ENCODE data around the gene LCN2. TPM values are rescaled to one million over a fixed set of nuclear protein-coding genes. Genes with fewer than 3 reads are reported as not detected.
"Not testable (repeated sequence)": the region's sequence is repeated elsewhere in the genome, so short reads cannot be mapped to it uniquely, and the experiment has no call there.

Gene LCN2
- total RNA-seq, 2 experiments from 2014 or later: not detected

DNA sequence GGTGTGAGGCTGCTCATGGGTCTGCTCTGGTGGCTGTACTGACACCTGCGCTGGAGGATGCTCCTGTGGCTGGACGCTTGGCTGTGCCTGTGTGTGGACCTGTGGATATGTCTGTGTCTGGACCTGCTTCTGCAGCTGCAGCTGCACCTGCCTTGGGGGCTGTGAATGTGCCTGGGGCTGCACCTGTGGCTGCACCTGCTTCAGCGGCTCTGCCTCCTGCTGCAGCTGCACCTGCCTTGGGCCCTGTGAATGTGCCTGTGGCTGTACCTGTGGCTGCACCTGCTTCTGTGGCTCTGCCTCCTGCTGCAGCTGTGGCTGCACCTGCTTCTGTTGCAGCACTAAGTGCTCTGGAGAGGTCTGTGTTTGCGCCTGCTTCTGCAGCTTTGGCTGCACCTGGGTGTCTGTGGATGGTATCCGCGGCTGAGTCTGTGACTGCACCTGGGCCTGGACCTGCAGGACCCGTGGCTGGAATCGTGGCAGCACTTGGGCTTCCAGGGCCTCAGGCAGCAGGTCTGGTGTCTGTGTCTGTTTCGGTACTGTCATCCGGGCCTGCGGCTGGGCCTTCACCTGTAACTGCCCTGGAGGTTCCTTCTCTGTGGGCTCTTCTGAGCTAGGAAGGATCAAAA, 29.7 kb downstream of the LCN2 start:
- CTCF ChIA-PET: no interaction called here
- peaks cover 6% of the 10 kb centered on the region for H3K9me3 Mint-ChIP-seq
- no peaks in the 10 kb centered on the region for H3K27me3 Mint-ChIP-seq
- H3K27ac Mint-ChIP-seq: peak overlapping the region; percentile 13
- POLR2A ChIA-PET: no interaction called here
- no peaks in the 10 kb centered on the region for H3K4me1 Mint-ChIP-seq
- no peak for DNase-seq
- no peak overlapping the region for H3K4me3 Mint-ChIP-seq
- peaks cover 50% of the 10 kb centered on the region for H3K36me3 Mint-ChIP-seq (ENCODE audit: low read depth)

DNA sequence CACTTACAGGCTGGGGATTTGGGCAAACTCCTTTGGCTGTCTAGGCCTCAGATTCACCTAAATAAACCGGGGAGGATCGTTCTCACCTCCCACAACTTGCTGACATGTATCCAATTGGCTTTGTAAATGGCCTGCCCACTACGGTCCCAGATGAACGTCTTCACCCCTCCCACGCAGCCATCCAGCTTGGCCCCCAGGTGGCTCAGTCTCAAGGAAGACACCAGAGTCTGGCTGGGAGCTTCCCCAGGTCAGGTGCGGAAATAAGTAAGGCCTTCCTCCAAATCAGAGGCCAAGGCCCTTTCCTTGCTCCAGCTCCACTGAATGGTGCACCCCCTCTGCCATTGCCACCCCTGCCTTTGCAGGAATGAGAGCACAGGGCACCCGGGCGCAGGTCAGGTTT, 30.7 kb downstream of the LCN2 start:
- Mint-ChIP-seq H3K9me3 (peaks cover 6% of the 10 kb centered on the region), H3K27me3 (no peaks in the 10 kb centered on the region), H3K36me3 (ENCODE audit: low read depth) (peaks cover 52% of the 10 kb centered on the region), H3K4me1 (no peaks in the 10 kb centered on the region), H3K27ac (no peak overlapping the region), H3K4me3 (no peak overlapping the region)
- ChIA-PET CTCF (no interaction called here), POLR2A (no interaction called here)
- no peak for DNase-seq

DNA sequence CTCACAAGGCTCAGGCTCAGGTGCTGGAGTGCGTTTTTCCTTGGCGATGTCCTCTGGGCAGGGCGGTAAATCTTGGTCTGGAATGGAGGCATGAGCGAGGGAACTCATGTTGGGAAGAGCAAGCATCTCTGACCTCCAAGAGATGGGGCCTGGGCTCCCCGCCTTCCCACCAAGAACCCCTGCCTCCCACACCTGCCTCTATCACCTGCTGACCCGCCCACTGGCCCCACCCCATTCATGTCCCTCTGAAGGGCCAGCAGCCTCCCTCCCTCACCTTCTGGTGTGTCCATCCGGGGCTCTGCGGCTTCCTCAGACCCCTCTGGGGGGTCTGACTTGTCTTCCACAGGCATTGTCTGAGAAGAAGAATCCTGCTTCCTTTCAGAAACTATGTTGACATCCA, 31.2 kb downstream of the LCN2 start:
- H3K36me3 Mint-ChIP-seq (ENCODE audit: low read depth): peaks cover 52% of the 10 kb centered on the region
- no peak overlapping the region for H3K27ac Mint-ChIP-seq
- H3K27me3 Mint-ChIP-seq: no peaks in the 10 kb centered on the region
- H3K9me3 Mint-ChIP-seq: peaks cover 6% of the 10 kb centered on the region
- H3K4me3 Mint-ChIP-seq: no peak overlapping the region
- CTCF ChIA-PET: no interaction called here
- H3K4me1 Mint-ChIP-seq: no peaks in the 10 kb centered on the region
- POLR2A ChIA-PET: no interaction called here
- no peak for DNase-seq

DNA sequence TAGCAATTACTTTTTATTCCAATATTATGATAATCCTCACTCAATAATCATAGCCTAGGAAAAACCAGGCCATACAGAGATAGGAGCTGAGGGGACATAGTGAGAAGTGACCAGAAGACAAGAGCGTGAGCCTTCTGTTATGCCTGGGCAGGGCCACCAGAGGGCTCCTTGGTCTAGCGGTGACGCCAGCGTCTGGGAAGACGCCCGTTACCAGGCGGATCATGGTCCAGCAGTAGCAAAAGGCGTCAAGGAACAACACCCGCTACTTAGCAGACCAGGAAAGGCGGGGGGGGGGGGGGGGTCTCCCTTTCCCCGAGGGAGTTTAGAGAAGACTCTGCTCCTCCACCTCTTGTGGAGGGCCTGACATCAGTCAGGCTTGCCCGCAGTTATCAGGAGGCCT, 32.2 kb downstream of the LCN2 start:
- DNase-seq, CTCF ChIA-PET, POLR2A ChIA-PET, H3K4me3 Mint-ChIP-seq, H3K9me3 Mint-ChIP-seq, H3K27me3 Mint-ChIP-seq, H3K4me1 Mint-ChIP-seq, H3K27ac Mint-ChIP-seq: not testable (repeated sequence)
- H3K36me3 Mint-ChIP-seq (ENCODE audit: low read depth): peaks cover 57% of the 10 kb centered on the region

DNA sequence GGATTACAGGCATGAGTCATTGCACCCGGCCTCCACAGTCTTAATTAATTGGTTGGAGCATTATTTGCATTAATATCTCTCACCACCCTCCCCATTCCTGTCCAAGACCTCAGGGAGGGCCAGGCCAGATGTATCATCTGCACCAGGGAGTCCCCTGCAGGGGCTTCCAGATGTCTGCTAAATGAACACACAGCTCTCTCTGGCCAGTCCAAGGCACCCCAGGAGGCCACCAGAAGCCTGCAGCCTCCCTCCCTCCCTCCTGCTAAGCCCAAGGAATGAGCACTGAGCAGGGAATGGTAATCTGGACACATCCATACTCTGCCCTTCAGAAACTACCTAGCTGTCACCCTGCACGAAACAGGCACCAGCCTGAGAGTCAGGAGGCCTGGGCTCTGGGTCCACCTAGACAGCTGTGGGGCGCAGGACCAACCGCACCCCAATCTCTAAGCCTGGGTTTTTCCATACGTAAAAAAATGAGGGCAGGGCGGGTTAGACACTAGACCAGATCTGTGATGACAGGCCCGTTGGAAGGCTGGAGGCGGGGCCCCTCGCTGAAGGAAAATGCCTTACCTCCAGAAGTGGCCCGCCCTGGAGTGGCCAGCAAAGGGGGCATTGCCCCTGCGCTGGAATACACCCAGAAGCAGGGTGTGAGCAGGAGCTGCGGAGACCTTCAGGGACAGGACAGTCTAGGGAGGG, 33.8 kb downstream of the LCN2 start:
- ChIA-PET CTCF (interaction anchor here (1.2 to 1.3 kb wide), 2 partner anchors 9 to 18 kb away, joined by 3 read pairs; no protein-coding TSS in a partner anchor), POLR2A (no interaction called here)
- Mint-ChIP-seq H3K36me3 (ENCODE audit: low read depth) (peaks cover 57% of the 10 kb centered on the region), H3K27ac (no peak overlapping the region), H3K4me3 (no peak overlapping the region), H3K27me3 (no peaks in the 10 kb centered on the region), H3K4me1 (peaks cover 2% of the 10 kb centered on the region), H3K9me3 (peaks cover 6% of the 10 kb centered on the region)
- no peak for DNase-seq

DNA sequence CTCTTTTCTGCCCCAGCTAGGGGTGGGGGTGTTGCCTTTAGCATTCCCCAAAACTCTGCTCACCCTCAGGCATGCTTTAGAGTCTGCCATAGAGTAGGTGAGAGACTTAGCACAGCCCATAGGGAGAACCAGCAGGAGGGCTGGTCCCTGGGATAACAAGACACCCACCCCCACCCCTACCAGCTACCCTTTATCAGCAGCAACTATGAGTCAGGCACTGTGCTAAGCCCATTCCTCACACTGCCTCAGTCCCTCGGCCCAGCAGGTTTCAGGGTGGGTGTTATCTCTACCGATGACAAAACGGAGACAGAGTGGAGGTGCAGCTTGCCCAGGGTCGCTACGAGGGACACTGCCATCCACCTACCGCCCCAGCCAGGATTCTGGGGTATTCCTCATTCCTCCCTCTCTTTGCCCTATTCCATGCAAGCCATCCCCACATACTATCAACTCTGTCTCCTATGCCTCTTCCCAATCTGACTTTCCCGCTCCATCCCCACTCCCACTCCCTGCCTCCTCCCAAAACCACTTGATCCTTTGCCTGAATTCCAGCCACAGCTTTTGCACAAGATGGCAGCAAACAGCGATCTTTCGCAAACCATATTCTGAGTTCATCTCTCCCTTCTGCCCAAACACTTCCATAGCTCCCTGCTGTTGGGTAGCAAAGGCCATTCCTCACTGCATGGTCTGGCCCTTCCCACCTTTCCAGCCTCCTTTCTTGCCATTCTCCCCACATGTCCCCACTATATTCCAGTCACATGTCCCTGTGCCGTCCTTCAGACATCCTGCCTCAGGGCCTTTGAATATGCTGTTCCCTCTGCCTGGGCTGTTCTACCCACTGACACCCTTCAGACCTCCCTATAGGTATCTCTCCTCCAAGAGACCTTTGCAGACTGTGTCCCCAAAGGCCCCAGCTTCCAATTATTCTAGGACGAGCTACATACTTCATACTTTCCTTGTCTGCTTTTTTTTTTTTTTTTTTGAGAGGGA, 37.0 kb downstream of the LCN2 start:
- Mint-ChIP-seq H3K27me3 (no peaks in the 10 kb centered on the region), H3K27ac (no peak overlapping the region), H3K4me1 (peaks cover 23% of the 10 kb centered on the region), H3K9me3 (no peaks in the 10 kb centered on the region), H3K36me3 (ENCODE audit: low read depth) (peaks cover 43% of the 10 kb centered on the region), H3K4me3 (no peak overlapping the region)
- ChIA-PET POLR2A (no interaction called here), CTCF (interaction anchor here (1.0 kb wide), 1 partner anchor 18 kb away, joined by 3 read pairs; no protein-coding TSS in a partner anchor)
- DNase-seq: no peak

DNA sequence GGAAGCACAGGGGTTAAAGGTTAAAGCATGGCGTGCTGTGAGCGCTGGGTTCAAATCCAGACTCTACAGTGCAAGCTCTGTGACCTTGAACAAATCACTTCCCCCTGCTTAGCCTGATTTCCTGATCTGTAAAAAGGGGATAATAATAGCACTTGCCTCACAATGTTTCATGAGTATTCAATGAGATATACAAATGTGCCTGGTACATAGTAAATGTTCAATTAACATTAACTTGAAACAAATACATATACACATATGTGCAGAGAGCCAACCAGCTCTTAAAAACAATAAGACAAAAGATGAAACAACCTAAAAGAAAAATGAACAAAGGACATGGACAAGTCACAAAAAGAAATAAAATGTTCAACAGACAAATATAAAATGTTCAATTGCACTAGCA, 38.1 kb downstream of the LCN2 start:
- CTCF ChIA-PET: no interaction called here
- Mint-ChIP-seq H3K27ac (no peak overlapping the region), H3K27me3 (no peaks in the 10 kb centered on the region), H3K4me1 (peaks cover 28% of the 10 kb centered on the region), H3K36me3 (ENCODE audit: low read depth) (peaks cover 36% of the 10 kb centered on the region), H3K4me3 (no peak overlapping the region), H3K9me3 (no peaks in the 10 kb centered on the region)
- DNase-seq: no peak
- POLR2A ChIA-PET: no interaction called here

DNA sequence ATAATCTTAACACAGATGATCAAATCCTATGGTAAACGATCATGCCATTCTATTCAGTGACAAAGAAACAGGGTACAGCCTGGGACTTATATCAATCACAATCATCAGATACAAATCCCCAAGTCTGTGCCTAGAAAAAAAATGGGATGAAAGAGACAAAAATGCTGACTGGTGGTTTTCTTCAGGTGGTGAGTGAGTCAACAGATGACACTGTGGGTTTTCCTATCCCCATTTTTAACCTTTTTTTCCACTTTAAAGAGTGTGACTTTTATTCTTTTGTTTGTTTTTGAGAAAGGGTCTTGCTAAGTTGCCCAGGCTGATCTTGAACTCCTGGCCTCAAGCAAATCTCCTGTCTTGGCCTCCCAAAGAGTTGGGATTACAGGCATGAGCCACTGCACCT, 39.0 kb downstream of the LCN2 start:
- ChIA-PET CTCF (interaction anchor here (0.7 kb wide), 2 partner anchors 16 to 71 kb away, joined by 3 read pairs; no protein-coding TSS in a partner anchor), POLR2A (no interaction called here)
- Mint-ChIP-seq H3K4me3 (no peak overlapping the region), H3K36me3 (ENCODE audit: low read depth) (peaks cover 33% of the 10 kb centered on the region), H3K27me3 (peaks cover 4% of the 10 kb centered on the region), H3K9me3 (no peaks in the 10 kb centered on the region), H3K27ac (no peak overlapping the region), H3K4me1 (peaks cover 32% of the 10 kb centered on the region)
- DNase-seq: no peak

DNA sequence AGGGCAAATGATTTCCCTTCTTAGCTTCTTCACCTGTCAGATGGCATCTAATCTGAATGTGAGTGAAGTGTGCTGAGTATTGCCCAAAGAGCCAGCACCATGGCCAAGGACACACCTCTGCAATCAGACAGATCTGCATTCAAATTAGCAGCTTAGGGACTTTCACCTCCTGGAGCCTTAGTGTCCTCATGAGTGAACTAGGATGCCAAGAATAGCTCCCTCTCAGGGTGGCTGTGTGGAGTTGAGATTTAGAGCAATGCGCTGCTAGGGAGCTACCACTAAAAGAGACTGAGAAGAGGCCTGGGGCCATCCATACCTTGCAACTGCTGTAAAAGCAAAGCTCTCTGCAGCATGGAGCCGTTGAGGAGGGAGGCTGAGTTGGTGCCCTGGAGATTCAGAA, 40.8 kb downstream of the LCN2 start:
- Mint-ChIP-seq H3K9me3 (no peaks in the 10 kb centered on the region), H3K36me3 (ENCODE audit: low read depth) (peaks cover 27% of the 10 kb centered on the region), H3K4me1 (peaks cover 36% of the 10 kb centered on the region), H3K27ac (peak overlapping the region; percentile 92), H3K4me3 (peak overlapping the region; percentile 93), H3K27me3 (peaks cover 4% of the 10 kb centered on the region)
- ChIA-PET POLR2A (no interaction called here), CTCF (interaction anchor here (0.6 to 2.2 kb wide), 11 partner anchors 10 to 320 kb away, joined by 3 to 12 read pairs (median 4); no protein-coding TSS in a partner anchor)
- DNase-seq: no peak

DNA sequence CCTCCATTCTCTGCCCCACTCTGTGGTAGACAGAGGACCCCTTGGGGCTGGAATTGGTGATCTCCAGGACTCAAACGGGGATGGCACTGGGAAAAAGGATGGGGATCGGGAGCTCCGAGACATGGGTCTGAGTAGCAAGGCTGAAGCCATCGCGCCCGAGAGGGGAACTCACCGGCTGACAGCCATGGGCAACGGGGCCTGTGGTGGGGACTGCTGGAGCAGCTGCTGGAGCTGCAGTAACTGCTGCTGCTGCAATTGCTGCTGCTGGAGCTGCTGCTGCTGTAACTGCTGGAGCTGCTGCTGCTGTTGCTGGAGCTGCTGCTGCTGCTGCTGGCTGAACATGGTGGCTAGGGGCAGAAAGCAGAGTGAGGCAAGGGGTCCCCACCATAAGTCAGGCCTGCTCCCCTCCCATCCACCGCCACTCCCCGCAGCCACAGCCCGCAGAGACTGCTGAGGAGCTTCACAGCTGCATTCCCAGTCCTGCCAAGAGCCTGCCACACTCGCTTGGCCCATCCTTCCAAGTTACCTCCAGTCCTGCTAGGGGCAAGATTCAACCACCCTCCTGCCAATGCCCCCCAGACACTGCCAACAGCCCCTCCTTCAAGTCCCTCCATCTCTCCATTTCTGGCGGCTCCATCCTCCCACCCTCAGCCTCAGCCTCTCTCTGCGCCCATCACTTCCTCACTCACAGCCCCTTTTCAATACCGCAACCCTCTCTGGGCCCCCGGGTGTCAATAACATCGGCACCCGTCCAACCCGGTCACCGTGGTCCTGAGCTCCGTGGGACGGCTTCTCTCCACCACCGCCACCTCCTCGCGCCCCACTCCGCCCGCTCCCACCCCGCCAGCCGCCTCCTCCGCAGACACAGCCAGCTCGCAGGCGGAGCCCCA, 41.5 kb downstream of the LCN2 start:
- POLR2A ChIA-PET: no interaction called here
- peaks cover 36% of the 10 kb centered on the region for H3K4me1 Mint-ChIP-seq

DNA sequence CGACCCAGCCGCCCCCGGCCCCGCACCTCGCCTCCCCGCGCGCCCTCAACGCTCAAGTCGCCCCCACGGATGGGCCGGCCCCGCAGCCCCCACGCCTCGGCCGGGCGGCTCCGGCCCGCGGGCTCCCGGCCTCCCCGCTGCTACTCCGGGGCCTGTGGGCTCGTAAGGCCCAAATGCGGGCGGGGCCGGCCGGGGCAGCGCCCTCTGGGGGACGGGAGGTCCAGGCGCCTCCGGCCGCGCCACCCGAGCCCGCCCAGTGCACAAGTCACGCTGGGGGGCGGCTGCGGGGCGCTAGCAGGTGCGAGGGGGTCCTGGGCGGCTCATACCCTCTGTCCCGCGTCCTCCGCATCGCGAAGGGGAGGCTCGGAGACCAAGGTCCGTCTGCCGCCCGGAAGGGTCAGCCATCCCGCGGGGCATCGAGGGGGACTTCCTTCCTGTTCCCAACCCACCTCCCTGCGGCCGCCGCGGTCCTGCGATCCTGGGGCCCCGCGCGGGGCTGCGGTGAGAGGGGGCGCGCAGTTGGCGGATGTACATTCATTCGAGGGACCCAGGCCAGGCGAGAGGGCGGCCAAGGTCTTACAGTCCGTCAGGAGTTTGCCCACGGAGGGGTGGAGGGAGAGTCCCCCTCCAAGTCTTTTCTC, 42.3 kb downstream of the LCN2 start, which contains the start of gene CIZ1:
Gene CIZ1 (minus strand): TSS at position 167 of the 641 bp plus-strand sequence. CDS start 715 bp downstream, outside the sequence.
- Mint-ChIP-seq H3K27ac (peak within 1 kb of the TSS; percentile 92), H3K36me3 (ENCODE audit: low read depth) (peaks cover 19% of the 10 kb centered on the region), H3K9me3 (no peaks in the 10 kb centered on the region), H3K4me1 (peaks cover 36% of the 10 kb centered on the region), H3K27me3 (peaks cover 4% of the 10 kb centered on the region), H3K4me3 (peak within 1 kb of the TSS; percentile 93)
- CTCF ChIA-PET: interaction anchor here (0.7 to 2.2 kb wide), 8 partner anchors 8 to 250 kb away, joined by 3 to 12 read pairs (median 4); no protein-coding TSS in a partner anchor
- DNase-seq: peak; percentile 70
- POLR2A ChIA-PET: no interaction called here

More for the DNA sequence above, 41.5 kb downstream of the LCN2 start:
- peaks cover 4% of the 10 kb centered on the region for H3K27me3 Mint-ChIP-seq
- no peak for DNase-seq
- CTCF ChIA-PET: interaction anchor here (0.7 to 2.2 kb wide), 11 partner anchors 9 to 321 kb away, joined by 3 to 12 read pairs (median 4); no protein-coding TSS in a partner anchor
- H3K4me3 Mint-ChIP-seq: peak overlapping the region; percentile 93
- H3K36me3 Mint-ChIP-seq (ENCODE audit: low read depth): peaks cover 23% of the 10 kb centered on the region
- H3K27ac Mint-ChIP-seq: peak overlapping the region; percentile 92
- no peaks in the 10 kb centered on the region for H3K9me3 Mint-ChIP-seq

Measured in activated CD4-positive, alpha-beta T cell treated with anti-CD3 and anti-CD28 coated beads, Interleukin-2, amount 10 ng/mL, durations not matched to agents 7 days and 5 days (primary cell).